Measurements from ENCODE around the gene STXBP1. TPM values are rescaled to one million over a fixed set of nuclear protein-coding genes. Genes with fewer than 3 reads are reported as not detected.

The STXBP1 gene
- total RNA-seq, 1 experiment from 2014 or later: 44.0 TPM

GRCh38 chr9:127635201-127635735 is 23.2 kb downstream of the STXBP1 start:
- CTCF ChIA-PET: interaction anchor here (0.6 kb wide), 1 partner anchor 85 kb away, joined by 3 read pairs; no protein-coding TSS in a partner anchor
- DNase-seq: no peak
- H2AFZ ChIP-seq: no peak overlapping the region
- no peaks in the 10 kb centered on the region; the same call in 1 of the 2 replicates for H3F3A ChIP-seq (ENCODE audit: insufficient read depth, low read depth)
- H3K9me3 ChIP-seq (ENCODE audit: insufficient read depth, low read depth): no peaks in the 10 kb centered on the region
- H3K36me3 ChIP-seq (ENCODE audit: low read depth): no peaks in the 10 kb centered on the region
- H3K27ac ChIP-seq: no peak overlapping the region
- H3K27me3 ChIP-seq (ENCODE audit: insufficient read depth, low read depth): no peaks in the 10 kb centered on the region
- no peaks in the 10 kb centered on the region for H4K20me1 ChIP-seq (ENCODE audit: insufficient read depth)
- intact Hi-C loops (cut with micrococcal nuclease; ENCODE audit: unreplicated experiment): no loop called here
- no peaks in the 10 kb centered on the region for H3K79me2 ChIP-seq (ENCODE audit: low read depth)
- no peaks in the 10 kb centered on the region for H3K9me2 ChIP-seq (ENCODE audit: insufficient read depth)
- TF ChIP-seq CTCF (conservative IDR thresholded peaks at IDR 0.05) (no peak), EZH2 (IDR thresholded peaks at IDR 0.05; ENCODE audit: low read depth) (no peak)
- H3K4me3 ChIP-seq: no peak overlapping the region
- no peaks in the 10 kb centered on the region for H3K4me1 ChIP-seq (replicated peaks; ENCODE audit: insufficient read depth)
- BruUV-seq (replicated peaks): no TSS peak
- no peak overlapping the region for H3K4me2 ChIP-seq
- POLR2A ChIA-PET (ENCODE audit: unreplicated experiment): no interaction called here

GRCh38 chr9:127637322-127637847 is 25.3 kb downstream of the STXBP1 start:
- Histone ChIP-seq H3K36me3 (ENCODE audit: low read depth) (no peaks in the 10 kb centered on the region), H2AFZ (no peak overlapping the region), H3F3A (ENCODE audit: insufficient read depth, low read depth) (no peaks in the 10 kb centered on the region; the same call in 1 of the 2 replicates), H3K9me3 (ENCODE audit: insufficient read depth, low read depth) (no peaks in the 10 kb centered on the region), H3K4me3 (no peak overlapping the region), H3K9me2 (ENCODE audit: insufficient read depth) (no peaks in the 10 kb centered on the region), H3K27me3 (ENCODE audit: insufficient read depth, low read depth) (no peaks in the 10 kb centered on the region), H3K27ac (no peak overlapping the region), H4K20me1 (ENCODE audit: insufficient read depth) (no peaks in the 10 kb centered on the region), H3K4me2 (no peak overlapping the region), H3K79me2 (ENCODE audit: low read depth) (no peaks in the 10 kb centered on the region), H3K4me1 (replicated peaks; ENCODE audit: insufficient read depth) (no peaks in the 10 kb centered on the region)
- no TSS peak for BruUV-seq (replicated peaks)
- ChIA-PET POLR2A (ENCODE audit: unreplicated experiment) (no interaction called here), CTCF (no interaction called here)
- no peak for DNase-seq
- TF ChIP-seq CTCF (conservative IDR thresholded peaks at IDR 0.05): no peak
- no peak for TF ChIP-seq EZH2 (IDR thresholded peaks at IDR 0.05; ENCODE audit: low read depth)
- intact Hi-C loops (cut with micrococcal nuclease; ENCODE audit: unreplicated experiment): no loop called here

GRCh38 chr9:127640908-127641545 is 28.9 kb downstream of the STXBP1 start:
- no peak overlapping the region for H3K27ac ChIP-seq
- H3K4me3 ChIP-seq: no peak overlapping the region
- TF ChIP-seq EZH2 (IDR thresholded peaks at IDR 0.05; ENCODE audit: low read depth): no peak
- no peak for TF ChIP-seq CTCF (conservative IDR thresholded peaks at IDR 0.05)
- no peak overlapping the region for H3K4me2 ChIP-seq
- H3K9me2 ChIP-seq (ENCODE audit: insufficient read depth): no peaks in the 10 kb centered on the region
- H3F3A ChIP-seq (ENCODE audit: insufficient read depth, low read depth): no peaks in the 10 kb centered on the region; the same call in 1 of the 2 replicates
- BruUV-seq (replicated peaks): no TSS peak
- H3K36me3 ChIP-seq (ENCODE audit: low read depth): no peaks in the 10 kb centered on the region
- intact Hi-C loops (cut with micrococcal nuclease; ENCODE audit: unreplicated experiment): no loop called here
- no peak overlapping the region for H2AFZ ChIP-seq
- CTCF ChIA-PET: no interaction called here
- H3K27me3 ChIP-seq (ENCODE audit: insufficient read depth, low read depth): no peaks in the 10 kb centered on the region
- no peaks in the 10 kb centered on the region for H4K20me1 ChIP-seq (ENCODE audit: insufficient read depth)
- H3K9me3 ChIP-seq (ENCODE audit: insufficient read depth, low read depth): no peaks in the 10 kb centered on the region
- no peaks in the 10 kb centered on the region for H3K79me2 ChIP-seq (ENCODE audit: low read depth)
- DNase-seq: no peak
- POLR2A ChIA-PET (ENCODE audit: unreplicated experiment): no interaction called here
- H3K4me1 ChIP-seq (replicated peaks; ENCODE audit: insufficient read depth): no peaks in the 10 kb centered on the region
